ENCODE results near the gene STK25. TPM values are rescaled to one million over a fixed set of nuclear protein-coding genes. Genes with fewer than 3 reads are reported as not detected.

Gene STK25
- total and polyA plus RNA-seq, 2 donors (not counting 1 experiment from before 2014, with no cell fraction given): 183 to 378 TPM

GRCh38 chr2:241517297-241517696, 8.9 kb upstream of the STK25 start:
- ATAC-seq (ENCODE audit: low read depth): no peak
- Mint-ChIP-seq H3K4me3 (no peak overlapping the region), H3K27me3 (peaks cover 8% of the 10 kb centered on the region), H3K27ac (no peak overlapping the region), H3K4me1 (peaks cover 3% of the 10 kb centered on the region), H3K9me3 (ENCODE audit: insufficient read depth) (no peaks in the 10 kb centered on the region)
- H3K9ac ChIP-seq (ENCODE audit: low read length): no peak overlapping the region
- CTCF ChIA-PET: no interaction called here
- H3K79me2 ChIP-seq (ENCODE audit: control insufficient read depth, insufficient read depth, low read length): no peaks in the 10 kb centered on the region
- POLR2A ChIA-PET: no interaction called here
- no peaks in the 10 kb centered on the region for H3K36me3 ChIP-seq (replicated peaks in 1 of 2; ENCODE audit: control extremely low read depth in 1 of 2, control insufficient read depth in 1 of 2, extremely low read depth in 1 of 2, insufficient read depth in 2 of 2, low read length in 1 of 2)
- no peaks in the 10 kb centered on the region for H3K9me3 ChIP-seq (ENCODE audit: control extremely low read depth in 1 of 3, control insufficient read depth in 2 of 3, insufficient read depth in 1 of 3, low read length in 2 of 3)
- no peak overlapping the region for H2AFZ ChIP-seq (ENCODE audit: insufficient read depth, low read depth, low read length, poor library complexity, severe bottlenecking)
- no peak overlapping the region for H3K4me3 ChIP-seq (ENCODE audit: control extremely low read depth in 1 of 5, extremely low read depth in 1 of 5, insufficient read depth in 1 of 5, low read depth in 2 of 5, low read length in 4 of 5)
- no peaks in the 10 kb centered on the region for H3K4me1 ChIP-seq (ENCODE audit: control insufficient read depth in 2 of 2, insufficient read depth in 2 of 2, low read length in 2 of 2)
- intact Hi-C loops (cut with micrococcal nuclease): no loop called here
- H3K27ac ChIP-seq (ENCODE audit: low read length in 2 of 2): no peak overlapping the region
- peaks cover 0 to 15% (median 3%) of the 10 kb centered on the region in 4 experiments for H3K27me3 ChIP-seq (replicated peaks in 1 of 4; ENCODE audit: control extremely low read depth in 1 of 4, control insufficient read depth in 3 of 4, insufficient read depth in 4 of 4, low read length in 3 of 4)
- 94% methylated on average over 5 of the region's 6 CpGs for WGBS (ENCODE audit: insufficient coverage)
- no peaks in the 10 kb centered on the region for H4K20me1 ChIP-seq (ENCODE audit: control insufficient read depth, insufficient read depth, low read length, poor library complexity, severe bottlenecking)
- no peak overlapping the region for H3K4me2 ChIP-seq (replicated peaks; ENCODE audit: low read depth, low read length, poor library complexity, severe bottlenecking)
- TF ChIP-seq EZH2 (IDR thresholded peaks at IDR 0.05; ENCODE audit: borderline replicate concordance, insufficient read depth, low read depth, low read length, poor library complexity, severe bottlenecking): no peak
- no peak for DNase-seq

DNA sequence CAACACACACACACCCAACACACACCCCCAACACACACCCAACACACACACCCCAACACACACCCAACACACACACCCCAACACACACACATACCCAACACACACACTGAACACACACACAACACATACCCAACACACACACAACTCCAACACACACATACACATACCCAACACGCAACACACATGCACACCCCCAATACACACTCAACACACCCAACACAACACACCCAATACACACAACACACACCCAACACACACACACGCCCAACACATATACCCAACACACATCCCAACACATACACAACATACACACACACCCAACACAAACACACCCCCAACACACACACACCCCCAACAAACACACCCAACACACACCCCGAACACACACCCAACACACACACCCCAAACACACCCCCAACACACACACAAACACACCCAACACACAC, 8.2 kb upstream of the STK25 start:
- ChIA-PET POLR2A (no interaction called here), CTCF (interaction anchor here (0.6 kb wide), 1 partner anchor 79 kb away, joined by 3 read pairs; no protein-coding TSS in a partner anchor)
- Histone ChIP-seq H3K9ac (ENCODE audit: low read length) (no peak overlapping the region), H2AFZ (ENCODE audit: insufficient read depth, low read depth, low read length, poor library complexity, severe bottlenecking) (no peak overlapping the region), H3K4me3 (ENCODE audit: control extremely low read depth in 1 of 5, extremely low read depth in 1 of 5, insufficient read depth in 1 of 5, low read depth in 2 of 5, low read length in 4 of 5) (no peak overlapping the region), H3K9me3 (ENCODE audit: control extremely low read depth in 1 of 3, control insufficient read depth in 2 of 3, insufficient read depth in 1 of 3, low read length in 2 of 3) (no peaks in the 10 kb centered on the region), H3K79me2 (ENCODE audit: control insufficient read depth, insufficient read depth, low read length) (no peaks in the 10 kb centered on the region), H3K4me1 (ENCODE audit: control insufficient read depth in 2 of 2, insufficient read depth in 2 of 2, low read length in 2 of 2) (no peaks in the 10 kb centered on the region), H3K27ac (ENCODE audit: low read length in 2 of 2) (no peak overlapping the region), H4K20me1 (ENCODE audit: control insufficient read depth, insufficient read depth, low read length, poor library complexity, severe bottlenecking) (no peaks in the 10 kb centered on the region), H3K36me3 (replicated peaks in 1 of 2; ENCODE audit: control extremely low read depth in 1 of 2, control insufficient read depth in 1 of 2, extremely low read depth in 1 of 2, insufficient read depth in 2 of 2, low read length in 1 of 2) (no peaks in the 10 kb centered on the region), H3K27me3 (replicated peaks in 1 of 4; ENCODE audit: control extremely low read depth in 1 of 4, control insufficient read depth in 3 of 4, insufficient read depth in 4 of 4, low read length in 3 of 4) (peaks cover 0 to 12% (median 2%) of the 10 kb centered on the region in 4 experiments), H3K4me2 (replicated peaks; ENCODE audit: low read depth, low read length, poor library complexity, severe bottlenecking) (no peak overlapping the region)
- peaks cover 3% of the 10 kb centered on the region for H3K4me1 Mint-ChIP-seq
- peaks cover 8% of the 10 kb centered on the region for H3K27me3 Mint-ChIP-seq
- 97% methylated on average over 2 of the region's 3 CpGs for WGBS (ENCODE audit: insufficient coverage)
- no peaks in the 10 kb centered on the region for H3K9me3 Mint-ChIP-seq (ENCODE audit: insufficient read depth)
- TF ChIP-seq EZH2 (IDR thresholded peaks at IDR 0.05; ENCODE audit: borderline replicate concordance, insufficient read depth, low read depth, low read length, poor library complexity, severe bottlenecking): no peak
- TF ChIP-seq, protein P1, sequence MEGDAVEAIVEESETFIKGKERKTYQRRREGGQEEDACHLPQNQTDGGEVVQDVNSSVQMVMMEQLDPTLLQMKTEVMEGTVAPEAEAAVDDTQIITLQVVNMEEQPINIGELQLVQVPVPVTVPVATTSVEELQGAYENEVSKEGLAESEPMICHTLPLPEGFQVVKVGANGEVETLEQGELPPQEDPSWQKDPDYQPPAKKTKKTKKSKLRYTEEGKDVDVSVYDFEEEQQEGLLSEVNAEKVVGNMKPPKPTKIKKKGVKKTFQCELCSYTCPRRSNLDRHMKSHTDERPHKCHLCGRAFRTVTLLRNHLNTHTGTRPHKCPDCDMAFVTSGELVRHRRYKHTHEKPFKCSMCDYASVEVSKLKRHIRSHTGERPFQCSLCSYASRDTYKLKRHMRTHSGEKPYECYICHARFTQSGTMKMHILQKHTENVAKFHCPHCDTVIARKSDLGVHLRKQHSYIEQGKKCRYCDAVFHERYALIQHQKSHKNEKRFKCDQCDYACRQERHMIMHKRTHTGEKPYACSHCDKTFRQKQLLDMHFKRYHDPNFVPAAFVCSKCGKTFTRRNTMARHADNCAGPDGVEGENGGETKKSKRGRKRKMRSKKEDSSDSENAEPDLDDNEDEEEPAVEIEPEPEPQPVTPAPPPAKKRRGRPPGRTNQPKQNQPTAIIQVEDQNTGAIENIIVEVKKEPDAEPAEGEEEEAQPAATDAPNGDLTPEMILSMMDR (IDR thresholded peaks at IDR 0.05): no peak
- no peak for ATAC-seq (ENCODE audit: low read depth)
- DNase-seq: no peak
- no peak overlapping the region for H3K27ac Mint-ChIP-seq
- H3K4me3 Mint-ChIP-seq: no peak overlapping the region
- intact Hi-C loops (cut with micrococcal nuclease): no loop called here
